Activated B cell treated with CpG ODN at 0.5 μM for 24 hours (primary cell): Measurements from ENCODE around the gene SPG7. TPM values are rescaled to one million over a fixed set of nuclear protein-coding genes. Genes with fewer than 3 reads are reported as not detected.
"Not testable (repeated sequence)": the region's sequence is repeated elsewhere in the genome, so short reads cannot be mapped to it uniquely, and the experiment has no call there.

ENCODE experiments used
- ATAC-seq: fragments of 200-7000 bp; cut with Tn5 transposase; one replicate; pipeline ENCODE4 v1.10.0; 2021; ENCODE audit warnings: low read depth, mild to moderate bottlenecking, moderate library complexity
- CTCF ChIA-PET: fragments of 350-600 bp; sonication (Branson Sonifier 250); formaldehyde crosslinking; loops from one replicate; lab custom pipeline; 2021; ENCODE audit warnings: antibody characterized with exemption; lab: Charles Lee
- POLR2A ChIA-PET: fragments of 350-600 bp; sonication (Branson Sonifier 250); formaldehyde crosslinking; loops from one replicate; lab custom pipeline; 2021; ENCODE audit warnings: antibody characterized with exemption; lab: Charles Lee
- DNase-seq: peaks from one replicate; pipeline ENCODE4 v3.0.0; 2022
- H3K27ac Mint-ChIP-seq: one replicate; pipeline ENCODE4 v1.8.0; 2020; ENCODE audit warnings: mixed read lengths
- H3K27me3 Mint-ChIP-seq: one replicate; pipeline ENCODE4 v1.8.0; 2021; ENCODE audit warnings: mixed read lengths
- H3K36me3 Mint-ChIP-seq: one replicate; pipeline ENCODE4 v1.8.0; 2021; ENCODE audit warnings: low read depth, mixed read lengths
- H3K4me1 Mint-ChIP-seq: one replicate; pipeline ENCODE4 v1.8.0; 2021; ENCODE audit warnings: mixed read lengths
- H3K4me3 Mint-ChIP-seq: one replicate; pipeline ENCODE4 v1.8.0; 2020; ENCODE audit warnings: mild to moderate bottlenecking, mixed read lengths
- H3K9me3 Mint-ChIP-seq: one replicate; pipeline ENCODE4 v1.8.0; 2020; ENCODE audit warnings: mixed read lengths
- intact Hi-C: fragments of 100-400 bp; cut with micrococcal nuclease; formaldehyde crosslinking; loops from one replicate; pipeline ENCODE4 v1.15.1; 2024
- total RNA-seq: library from RNA; stranded (reverse); gene quantifications from 2 replicates; pipeline ENCODE4 v1.2.3, GENCODE V29; 2022
- TF ChIP-seq, protein P1 (sequence below): fragments of 200-600 bp; IDR thresholded peaks from one replicate; pipeline ENCODE4 v1.8.0; 2022; ENCODE audit warnings: antibody characterized with exemption, mild to moderate bottlenecking

SPG7 gene
- total RNA-seq, 1 donor from 2014 or later: 102 TPM

DNA sequence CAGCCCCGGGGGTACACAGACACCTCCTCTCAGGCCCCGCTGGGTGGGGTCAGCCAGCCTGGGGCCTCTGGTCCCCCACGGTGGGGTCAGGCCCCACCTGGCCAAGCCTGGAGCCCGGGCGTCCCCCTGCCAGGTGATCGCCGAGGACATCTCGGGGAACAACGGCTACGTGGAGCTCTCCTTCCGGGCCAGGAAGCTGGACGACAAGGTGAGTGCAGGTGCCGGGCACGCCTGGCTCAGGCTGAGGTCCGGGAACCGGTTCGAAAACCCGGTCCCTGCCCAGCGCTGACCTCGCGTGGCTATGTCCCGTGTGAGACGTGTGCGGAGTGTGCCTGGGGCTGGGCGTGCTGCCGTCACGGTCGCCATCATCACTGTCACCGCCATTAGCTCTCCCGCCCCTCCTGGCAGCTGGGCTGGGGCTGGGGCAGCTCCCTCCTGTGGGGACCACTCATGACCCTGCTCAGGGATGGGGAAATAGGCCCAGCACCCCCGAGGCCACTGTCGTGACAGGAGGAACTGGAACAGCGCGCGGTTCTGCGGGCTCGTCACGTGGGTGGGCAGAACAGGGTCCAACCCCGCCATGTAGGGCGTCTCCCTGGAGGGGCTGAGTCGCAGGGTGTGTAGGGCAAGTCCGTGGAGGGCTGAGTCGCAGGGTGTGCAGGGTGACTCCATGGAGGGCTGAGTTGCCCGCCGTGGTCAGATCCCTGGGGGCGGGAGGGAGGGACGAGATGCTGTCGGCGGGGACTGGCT is 75.9 kb downstream of the SPG7 start:
- no peak overlapping the region for H3K4me3 Mint-ChIP-seq
- no peaks in the 10 kb centered on the region for H3K4me1 Mint-ChIP-seq
- H3K9me3 Mint-ChIP-seq: no peaks in the 10 kb centered on the region
- intact Hi-C loops: no loop called here
- no peak for ATAC-seq
- DNase-seq: no peak
- H3K27ac Mint-ChIP-seq: no peak overlapping the region
- CTCF ChIA-PET: no interaction called here
- H3K36me3 Mint-ChIP-seq: no peaks in the 10 kb centered on the region
- no peaks in the 10 kb centered on the region for H3K27me3 Mint-ChIP-seq
- POLR2A ChIA-PET: no interaction called here
- TF ChIP-seq, protein P1, sequence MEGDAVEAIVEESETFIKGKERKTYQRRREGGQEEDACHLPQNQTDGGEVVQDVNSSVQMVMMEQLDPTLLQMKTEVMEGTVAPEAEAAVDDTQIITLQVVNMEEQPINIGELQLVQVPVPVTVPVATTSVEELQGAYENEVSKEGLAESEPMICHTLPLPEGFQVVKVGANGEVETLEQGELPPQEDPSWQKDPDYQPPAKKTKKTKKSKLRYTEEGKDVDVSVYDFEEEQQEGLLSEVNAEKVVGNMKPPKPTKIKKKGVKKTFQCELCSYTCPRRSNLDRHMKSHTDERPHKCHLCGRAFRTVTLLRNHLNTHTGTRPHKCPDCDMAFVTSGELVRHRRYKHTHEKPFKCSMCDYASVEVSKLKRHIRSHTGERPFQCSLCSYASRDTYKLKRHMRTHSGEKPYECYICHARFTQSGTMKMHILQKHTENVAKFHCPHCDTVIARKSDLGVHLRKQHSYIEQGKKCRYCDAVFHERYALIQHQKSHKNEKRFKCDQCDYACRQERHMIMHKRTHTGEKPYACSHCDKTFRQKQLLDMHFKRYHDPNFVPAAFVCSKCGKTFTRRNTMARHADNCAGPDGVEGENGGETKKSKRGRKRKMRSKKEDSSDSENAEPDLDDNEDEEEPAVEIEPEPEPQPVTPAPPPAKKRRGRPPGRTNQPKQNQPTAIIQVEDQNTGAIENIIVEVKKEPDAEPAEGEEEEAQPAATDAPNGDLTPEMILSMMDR: no peak

DNA sequence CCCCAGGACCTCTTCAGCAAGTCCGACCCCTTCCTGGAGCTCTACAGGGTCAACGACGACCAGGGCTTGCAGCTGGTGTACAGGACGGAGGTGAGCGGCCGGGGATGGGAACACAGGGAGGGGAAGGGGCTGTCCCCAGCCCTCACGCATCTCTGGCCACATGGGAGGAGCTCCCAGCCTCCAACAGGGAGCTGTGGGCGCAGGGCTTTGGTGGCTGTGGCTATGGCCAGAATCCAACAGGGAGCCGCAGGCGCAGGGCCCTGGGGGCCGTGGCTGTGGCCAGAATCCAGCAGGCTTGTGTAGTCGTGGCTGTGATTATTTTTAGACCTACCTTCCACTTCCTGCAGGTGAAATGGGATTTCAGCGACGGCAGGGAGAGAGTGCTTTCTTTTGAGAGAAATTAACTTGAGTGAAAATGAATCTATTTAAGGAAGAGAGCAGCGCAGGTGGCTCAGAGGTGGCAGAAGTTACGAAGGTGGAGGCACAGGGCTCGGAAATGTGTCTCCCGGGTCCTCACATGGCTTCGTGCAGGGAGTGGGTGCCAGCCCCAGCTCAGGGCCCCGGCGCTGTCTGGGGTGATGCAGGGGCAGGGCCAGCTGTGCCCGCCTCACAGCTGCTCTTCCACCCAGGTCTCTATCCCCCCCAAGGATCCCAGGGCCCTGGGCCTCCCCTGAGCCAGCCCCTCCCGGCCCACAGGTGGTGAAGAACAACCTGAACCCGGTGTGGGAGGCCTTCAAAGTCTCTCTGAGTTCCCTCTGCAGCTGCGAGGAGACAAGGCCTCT is 76.8 kb downstream of the SPG7 start:
- POLR2A ChIA-PET: no interaction called here
- H3K36me3 Mint-ChIP-seq: no peaks in the 10 kb centered on the region
- no peak overlapping the region for H3K4me3 Mint-ChIP-seq
- no peaks in the 10 kb centered on the region for H3K4me1 Mint-ChIP-seq
- intact Hi-C loops: no loop called here
- DNase-seq (no peak), ATAC-seq (no peak)
- no peaks in the 10 kb centered on the region for H3K9me3 Mint-ChIP-seq
- H3K27ac Mint-ChIP-seq: no peak overlapping the region
- CTCF ChIA-PET: no interaction called here
- H3K27me3 Mint-ChIP-seq: no peaks in the 10 kb centered on the region
- TF ChIP-seq, protein P1: no peak

DNA sequence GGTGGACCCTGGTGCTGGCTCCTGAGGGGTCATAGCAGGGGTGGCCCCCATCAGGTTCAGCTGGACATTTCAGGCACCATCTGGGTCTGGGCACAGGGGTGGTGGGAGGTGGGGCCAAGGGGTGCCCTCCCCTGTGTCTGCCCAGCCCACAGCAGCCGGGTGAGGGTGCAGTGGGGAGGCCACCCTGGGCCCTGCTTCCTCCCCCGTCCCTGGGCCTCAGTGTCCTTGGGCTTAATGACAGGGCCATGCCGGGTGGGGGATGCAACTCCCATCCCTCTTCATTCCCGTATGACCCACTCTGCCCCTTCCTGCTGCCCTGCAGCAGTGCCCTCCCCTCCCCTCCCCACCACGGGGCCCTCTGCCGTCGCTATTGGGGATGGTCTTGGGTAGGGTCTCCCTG is 78.0 kb downstream of the SPG7 start:
- ChIA-PET POLR2A (interaction anchor here (0.8 kb wide), 1 partner anchor 21 kb away, joined by 3 read pairs; no protein-coding TSS in a partner anchor), CTCF (no interaction called here)
- intact Hi-C loops: no loop called here
- TF ChIP-seq, protein P1: no peak
- Mint-ChIP-seq H3K4me1 (no peaks in the 10 kb centered on the region), H3K27ac (no peak overlapping the region), H3K4me3 (no peak overlapping the region), H3K27me3 (no peaks in the 10 kb centered on the region), H3K9me3 (no peaks in the 10 kb centered on the region), H3K36me3 (no peaks in the 10 kb centered on the region)
- DNase-seq (no peak), ATAC-seq (no peak)

DNA sequence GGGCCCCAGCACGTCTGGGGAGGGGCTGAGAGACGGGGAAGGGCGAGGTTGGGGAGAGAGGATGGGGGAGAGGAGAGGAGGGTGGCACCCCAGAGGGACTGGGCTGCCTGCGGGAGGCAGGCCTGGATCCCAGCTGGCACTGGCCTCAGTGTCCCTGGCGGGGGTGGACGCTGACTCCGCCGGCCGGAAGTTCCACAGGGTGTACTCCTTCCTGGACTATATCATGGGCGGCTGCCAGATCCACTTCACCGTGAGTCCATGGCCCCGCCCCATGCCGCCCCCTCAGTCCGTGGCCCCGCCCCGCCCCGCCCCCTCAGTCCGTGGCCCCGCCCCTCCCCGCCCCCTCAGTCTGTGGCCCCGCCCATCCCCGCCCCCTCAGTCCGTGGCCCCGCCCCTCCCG is 78.7 kb downstream of the SPG7 start:
- no peak overlapping the region for H3K27ac Mint-ChIP-seq
- no peak for ATAC-seq
- H3K27me3 Mint-ChIP-seq: no peaks in the 10 kb centered on the region
- H3K36me3 Mint-ChIP-seq: no peaks in the 10 kb centered on the region
- H3K4me1 Mint-ChIP-seq: no peaks in the 10 kb centered on the region
- H3K9me3 Mint-ChIP-seq: no peaks in the 10 kb centered on the region
- CTCF ChIA-PET: no interaction called here
- intact Hi-C loops: no loop called here
- DNase-seq: no peak
- H3K4me3 Mint-ChIP-seq: no peak overlapping the region
- POLR2A ChIA-PET: interaction anchor here (0.8 kb wide), 1 partner anchor 21 kb away, joined by 3 read pairs; no protein-coding TSS in a partner anchor
- TF ChIP-seq, protein P1: no peak

DNA sequence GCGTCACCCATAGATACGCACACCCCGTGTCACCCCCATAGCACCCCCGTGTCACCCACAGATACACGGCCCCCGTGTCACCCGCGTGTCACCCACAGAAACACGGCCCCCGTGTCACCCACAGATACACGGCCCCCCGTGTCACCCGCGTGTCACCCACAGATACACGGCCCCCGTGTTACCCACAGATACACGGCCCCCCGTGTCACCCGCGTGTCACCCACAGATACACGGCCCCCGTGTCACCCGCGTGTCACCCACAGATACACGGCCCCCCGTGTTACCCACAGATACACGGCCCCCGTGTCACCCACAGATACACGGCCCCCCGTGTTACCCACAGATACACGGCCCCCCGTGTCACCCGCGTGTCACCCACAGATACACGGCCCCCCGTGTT is 79.5 kb downstream of the SPG7 start:
- intact Hi-C loops, H3K4me3 Mint-ChIP-seq, H3K9me3 Mint-ChIP-seq, POLR2A ChIA-PET, DNase-seq, ATAC-seq, H3K4me1 Mint-ChIP-seq, H3K27me3 Mint-ChIP-seq, CTCF ChIA-PET, H3K27ac Mint-ChIP-seq, H3K36me3 Mint-ChIP-seq: not testable (repeated sequence)
